Smooth muscle cell (in vitro differentiated cells): ENCODE results near the gene TLL1. TPM values are rescaled to one million over a fixed set of nuclear protein-coding genes. Genes with fewer than 3 reads are reported as not detected.

Experiments used
- DNase-seq: peaks from one replicate; lab custom pipeline; 2025; ENCODE audit not compliant: unreplicated experiment; lab: John Stamatoyannopoulos, UW
- H2AFZ ChIP-seq: fragments of 200-600 bp; sonication (generic); 2 replicates; pipeline ENCODE4 v1.6.0; 2016; ENCODE audit warnings: antibody characterized with exemption, low read depth, mild to moderate bottlenecking
- H3F3A ChIP-seq: fragments of 200-600 bp; sonication (generic); 2 replicates; pipeline ENCODE4 v1.6.0; 2017; ENCODE audit warnings: antibody characterized with exemption, low read depth
- H3K27ac ChIP-seq: fragments of 200-600 bp; sonication (generic); 2 replicates; pipeline ENCODE4 v1.5.1; 2016; ENCODE audit warnings: low read depth, mild to moderate bottlenecking
- H3K27me3 ChIP-seq: fragments of 200-600 bp; sonication (generic); 2 replicates; pipeline ENCODE4 v1.6.1; 2016; ENCODE audit warnings: low read depth, mild to moderate bottlenecking
- H3K36me3 ChIP-seq: fragments of 200-600 bp; sonication (generic); 2 replicates; pipeline ENCODE4 v1.5.1; 2016; ENCODE audit warnings: low read depth
- H3K4me1 ChIP-seq: fragments of 200-600 bp; sonication (generic); 2 replicates; pipeline ENCODE4 v1.5.1; 2016; ENCODE audit warnings: low read depth
- H3K4me2 ChIP-seq: fragments of 200-600 bp; sonication (generic); 2 replicates; pipeline ENCODE4 v1.6.0; 2016; ENCODE audit warnings: mild to moderate bottlenecking
- H3K4me3 ChIP-seq: fragments of 200-600 bp; sonication (generic); 2 replicates; pipeline ENCODE4 v1.5.1; 2016; ENCODE audit warnings: mild to moderate bottlenecking
- H3K79me2 ChIP-seq: fragments of 200-600 bp; sonication (generic); 2 replicates; pipeline ENCODE4 v1.6.0; 2016; ENCODE audit warnings: low read depth, mild to moderate bottlenecking
- H3K9ac ChIP-seq: fragments of 200-600 bp; sonication (generic); 2 replicates; pipeline ENCODE4 v1.6.0; 2016; ENCODE audit warnings: low read depth
- H3K9me3 ChIP-seq: fragments of 200-600 bp; sonication (generic); replicated peaks from 2 replicates; pipeline ENCODE4 v1.5.1; 2016; ENCODE audit warnings: low read depth
- H4K20me1 ChIP-seq: fragments of 200-600 bp; sonication (generic); 2 replicates; pipeline ENCODE4 v1.6.0; 2016; ENCODE audit warnings: low read depth
- WGBS: methylation state at CpG from one replicate; pipeline ENCODE4 v1.1.7; 2016; ENCODE audit warnings: low lambda C conversion rate; 5-methylcytosine and 5-hydroxymethylcytosine counted together
- polyA plus RNA-seq: library from polyadenylated mRNA; unstranded; fragments of >200 nt; fragmentation: Nextera tagmentation; extraction: Ambion mirVana; gene quantifications from 2 replicates; pipeline ENCODE4 v1.2.1, GENCODE V29; 2016
- total RNA-seq: library from RNA; depleted of rRNA; stranded (reverse); fragments of >200 nt; gene quantifications from 2 replicates; pipeline ENCODE4 v1.2.3, GENCODE V29; 2014
- TF ChIP-seq, protein P1 (sequence below): fragments of 200-600 bp; sonication (generic); IDR thresholded peaks from 2 replicates; pipeline ENCODE4 v1.5.1; 2017; ENCODE audit warnings: borderline replicate concordance, mild to moderate bottlenecking, antibody characterized with exemption; ENCODE audit not compliant: insufficient read depth, poor library complexity, severe bottlenecking

The TLL1 gene
- total and polyA plus RNA-seq, 2 experiments from 2014 or later = 0.16 to 13.6 TPM

DNA sequence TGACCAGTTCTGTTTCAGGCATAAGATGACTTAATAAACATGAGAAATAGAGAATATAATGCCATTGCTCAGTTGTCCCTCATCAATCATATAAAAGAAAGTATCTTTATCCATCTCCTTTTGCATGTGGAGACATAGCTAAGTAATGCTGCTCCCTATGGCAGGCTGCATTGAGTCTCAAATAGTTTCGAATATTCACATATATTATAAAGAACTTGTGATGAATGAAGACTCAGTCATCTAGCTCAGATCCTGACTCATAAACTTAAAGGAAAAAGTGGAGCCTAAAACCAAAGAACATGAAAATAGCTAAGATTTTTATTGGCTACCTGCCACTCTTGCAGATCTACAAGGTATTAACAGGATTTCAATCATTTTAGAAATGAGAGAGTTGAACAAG is 11.7 kb upstream of the TLL1 start:
- Histone ChIP-seq H3K4me1 (no peaks in the 10 kb centered on the region), H3K4me2 (no peak overlapping the region), H3K9ac (no peak overlapping the region), H3K4me3 (no peak overlapping the region), H3K79me2 (no peaks in the 10 kb centered on the region), H3K36me3 (no peaks in the 10 kb centered on the region), H3K9me3 (no peaks in the 10 kb centered on the region), H3K27me3 (no peaks in the 10 kb centered on the region), H3F3A (no peaks in the 10 kb centered on the region), H2AFZ (no peak overlapping the region), H3K27ac (no peak overlapping the region), H4K20me1 (no peaks in the 10 kb centered on the region)
- WGBS = 81% methylated on average over 1 of the region's 1 CpG
- TF ChIP-seq, protein P1, sequence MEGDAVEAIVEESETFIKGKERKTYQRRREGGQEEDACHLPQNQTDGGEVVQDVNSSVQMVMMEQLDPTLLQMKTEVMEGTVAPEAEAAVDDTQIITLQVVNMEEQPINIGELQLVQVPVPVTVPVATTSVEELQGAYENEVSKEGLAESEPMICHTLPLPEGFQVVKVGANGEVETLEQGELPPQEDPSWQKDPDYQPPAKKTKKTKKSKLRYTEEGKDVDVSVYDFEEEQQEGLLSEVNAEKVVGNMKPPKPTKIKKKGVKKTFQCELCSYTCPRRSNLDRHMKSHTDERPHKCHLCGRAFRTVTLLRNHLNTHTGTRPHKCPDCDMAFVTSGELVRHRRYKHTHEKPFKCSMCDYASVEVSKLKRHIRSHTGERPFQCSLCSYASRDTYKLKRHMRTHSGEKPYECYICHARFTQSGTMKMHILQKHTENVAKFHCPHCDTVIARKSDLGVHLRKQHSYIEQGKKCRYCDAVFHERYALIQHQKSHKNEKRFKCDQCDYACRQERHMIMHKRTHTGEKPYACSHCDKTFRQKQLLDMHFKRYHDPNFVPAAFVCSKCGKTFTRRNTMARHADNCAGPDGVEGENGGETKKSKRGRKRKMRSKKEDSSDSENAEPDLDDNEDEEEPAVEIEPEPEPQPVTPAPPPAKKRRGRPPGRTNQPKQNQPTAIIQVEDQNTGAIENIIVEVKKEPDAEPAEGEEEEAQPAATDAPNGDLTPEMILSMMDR = no peak
- no peak for DNase-seq

- 57% methylated on average over 3 of the region's 3 CpGs for WGBS
- H3K4me2 ChIP-seq = no peak overlapping the region
- no peaks in the 10 kb centered on the region for H3K79me2 ChIP-seq
Measured at GRCh38 chr4:165864271-165864670, 8.8 kb upstream of the TLL1 start.

DNA sequence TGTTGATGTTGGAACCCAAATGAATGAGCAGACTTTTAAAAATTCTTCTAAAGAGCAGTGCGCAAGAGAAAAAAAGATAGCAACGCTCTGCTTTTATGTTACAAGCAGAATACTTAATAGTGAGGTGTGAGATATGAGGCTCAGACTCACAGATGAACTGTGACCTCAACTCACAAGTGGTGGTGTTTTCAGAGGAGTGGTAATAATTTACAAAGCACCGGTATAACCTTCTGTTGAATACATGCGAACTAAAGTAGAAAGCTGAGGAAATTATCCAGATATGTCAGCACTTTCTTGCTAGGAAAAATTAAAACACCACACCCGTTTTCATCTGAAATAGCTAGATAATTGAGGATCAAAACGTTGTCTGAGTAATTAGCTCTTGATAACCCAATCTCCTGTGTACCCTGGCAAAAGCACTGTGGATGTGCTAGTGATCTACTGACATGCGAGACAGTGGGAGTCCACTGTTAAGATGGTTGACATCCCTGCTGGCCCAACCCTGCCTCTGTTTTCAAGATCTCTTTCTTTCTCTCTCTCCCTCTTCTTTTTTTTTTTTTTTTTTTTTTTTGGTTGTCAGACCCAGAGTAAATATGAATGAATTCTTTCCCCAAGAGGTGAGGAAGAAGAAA is 6.9 kb upstream of the TLL1 start:
- H3K36me3 ChIP-seq = no peaks in the 10 kb centered on the region
- no peaks in the 10 kb centered on the region for H3K9me3 ChIP-seq
- no peak overlapping the region for H3K4me3 ChIP-seq
- peaks cover 36% of the 10 kb centered on the region for H3K27me3 ChIP-seq
- no peaks in the 10 kb centered on the region for H3F3A ChIP-seq
- no peak overlapping the region for H2AFZ ChIP-seq
- TF ChIP-seq, protein P1 = no peak
- H3K4me2 ChIP-seq = no peak overlapping the region
- no peaks in the 10 kb centered on the region for H3K79me2 ChIP-seq
- H3K9ac ChIP-seq = no peak overlapping the region
- no peaks in the 10 kb centered on the region for H3K4me1 ChIP-seq
- no peak overlapping the region for H3K27ac ChIP-seq
- DNase-seq = no peak
- no peaks in the 10 kb centered on the region for H4K20me1 ChIP-seq
- WGBS = 67% methylated on average over 7 of the region's 7 CpGs

More at GRCh38 chr4:165864271-165864670, 8.8 kb upstream of the TLL1 start:
- TF ChIP-seq, protein P1 = no peak
- Histone ChIP-seq H3K36me3 (no peaks in the 10 kb centered on the region), H3F3A (no peaks in the 10 kb centered on the region), H3K9ac (no peak overlapping the region), H3K27me3 (peaks cover 18% of the 10 kb centered on the region), H4K20me1 (no peaks in the 10 kb centered on the region), H2AFZ (peak overlapping the region; percentile 3), H3K4me1 (no peaks in the 10 kb centered on the region), H3K9me3 (no peaks in the 10 kb centered on the region), H3K27ac (no peak overlapping the region), H3K4me3 (no peak overlapping the region)
- DNase-seq = no peak

DNA sequence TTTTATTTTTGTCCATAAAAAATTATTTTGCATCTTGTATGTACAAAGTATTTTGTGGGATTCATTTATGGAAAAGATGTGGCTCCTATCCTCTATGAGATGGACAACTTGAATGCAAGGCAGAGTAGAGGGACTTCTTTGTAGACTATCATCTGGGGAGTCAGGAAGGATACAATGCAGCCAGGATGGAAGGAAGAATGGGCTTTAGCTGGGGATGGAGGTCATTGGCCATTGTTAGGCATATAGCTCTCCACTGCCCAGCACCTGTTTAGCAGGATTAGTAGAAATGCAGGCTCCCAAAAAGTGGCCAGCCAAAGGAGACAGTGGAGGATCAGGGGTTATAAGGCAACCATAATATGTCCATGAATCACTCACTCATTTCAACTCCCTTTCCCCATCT is 5.1 kb upstream of the TLL1 start:
- no peak overlapping the region for H3K4me3 ChIP-seq
- H3K9me3 ChIP-seq = no peaks in the 10 kb centered on the region
- no peak overlapping the region for H3K4me2 ChIP-seq
- no peak overlapping the region for H2AFZ ChIP-seq
- no peaks in the 10 kb centered on the region for H4K20me1 ChIP-seq
- no peak for DNase-seq
- no peaks in the 10 kb centered on the region for H3F3A ChIP-seq
- H3K27me3 ChIP-seq = peaks cover 55% of the 10 kb centered on the region
- H3K9ac ChIP-seq = no peak overlapping the region
- H3K36me3 ChIP-seq = no peaks in the 10 kb centered on the region
- H3K27ac ChIP-seq = no peak overlapping the region
- TF ChIP-seq, protein P1 = no peak
- peaks cover 9% of the 10 kb centered on the region for H3K4me1 ChIP-seq
- no peaks in the 10 kb centered on the region for H3K79me2 ChIP-seq
